Astrocyte (in vitro differentiated cells and primary cell): ENCODE measurements around the gene PARD3B. TPM values are rescaled to one million over a fixed set of nuclear protein-coding genes. Genes with fewer than 3 reads are reported as not detected.
A peak's percentile ranks its signal among the peaks of the same experiment; 100 is the strongest.

Experiments
- DNase-seq: peaks from one replicate; pipeline ENCODE4 v3.0.0-alpha.2; 2010; ENCODE audit warnings: low read depth
- FAIRE-seq: peaks from 2 replicates; lab custom pipeline; 2011; peaks lifted over from hg19 to GRCh38; lab: Jason Lieb, UNC
- H2AFZ ChIP-seq: 2 replicates; pipeline ENCODE4 v1.6.0; 2012; ENCODE audit warnings: low read depth, low read length, inconsistent platforms
- H3K27ac ChIP-seq: 2 replicates; pipeline ENCODE4 v1.5.1; 2011; ENCODE audit warnings: low read depth, low read length, inconsistent platforms
- H3K27me3 ChIP-seq: 2 replicates; pipeline ENCODE4 v1.6.0; 2011; ENCODE audit warnings: low read length, inconsistent platforms; ENCODE audit not compliant: insufficient read depth
- H3K36me3 ChIP-seq: 2 replicates; pipeline ENCODE4 v1.5.1; 2011; ENCODE audit warnings: low read length, inconsistent platforms; ENCODE audit not compliant: insufficient read depth
- H3K4me1 ChIP-seq: 2 replicates; pipeline ENCODE4 v1.5.1; 2011; ENCODE audit warnings: low read length, inconsistent platforms; ENCODE audit not compliant: insufficient read depth
- H3K4me2 ChIP-seq: 2 replicates; pipeline ENCODE4 v1.6.0; 2012; ENCODE audit warnings: low read length, inconsistent platforms
- H3K4me3 ChIP-seq: 2 replicates; pipeline ENCODE4 v1.5.1; 2011; ENCODE audit warnings: low read depth, mild to moderate bottlenecking, low read length, inconsistent platforms; ENCODE audit not compliant: insufficient read depth
- H3K79me2 ChIP-seq: 2 replicates; pipeline ENCODE4 v1.6.0; 2012; ENCODE audit warnings: mild to moderate bottlenecking, low read length, inconsistent platforms; ENCODE audit not compliant: insufficient read depth
- H3K9ac ChIP-seq: 2 replicates; pipeline ENCODE4 v1.6.0; 2012; ENCODE audit warnings: mild to moderate bottlenecking, low read length, inconsistent platforms
- H3K9me3 ChIP-seq: 2 replicates; pipeline ENCODE4 v1.5.1; 2012; ENCODE audit warnings: low read depth, mild to moderate bottlenecking, low read length, inconsistent platforms; ENCODE audit not compliant: insufficient read depth
- H4K20me1 ChIP-seq: 2 replicates; pipeline ENCODE4 v1.6.0; 2012; ENCODE audit warnings: low read length, inconsistent platforms; ENCODE audit not compliant: insufficient read depth
- H3K27ac Mint-ChIP-seq: one replicate; pipeline ENCODE4 v1.8.0; 2021; ENCODE audit warnings: mild to moderate bottlenecking, mixed read lengths; ENCODE audit not compliant: unreplicated experiment
- H3K27me3 Mint-ChIP-seq: one replicate; pipeline ENCODE4 v1.8.0; 2021; ENCODE audit warnings: low read depth, mixed read lengths; ENCODE audit not compliant: unreplicated experiment
- H3K36me3 Mint-ChIP-seq: one replicate; pipeline ENCODE4 v1.8.0; 2021; ENCODE audit warnings: low read depth, mixed read lengths; ENCODE audit not compliant: unreplicated experiment
- H3K4me1 Mint-ChIP-seq: one replicate; pipeline ENCODE4 v1.8.0; 2021; ENCODE audit warnings: low read depth, mixed read lengths; ENCODE audit not compliant: unreplicated experiment
- H3K4me3 Mint-ChIP-seq: one replicate; pipeline ENCODE4 v1.8.0; 2021; ENCODE audit warnings: mild to moderate bottlenecking, moderate library complexity, mixed read lengths; ENCODE audit not compliant: unreplicated experiment
- H3K9me3 Mint-ChIP-seq: one replicate; pipeline ENCODE4 v1.8.0; 2021; ENCODE audit warnings: mild to moderate bottlenecking, mixed read lengths; ENCODE audit not compliant: unreplicated experiment
- CTCF ChIP-seq: IDR thresholded peaks from 2 replicates; pipeline ENCODE4 v1.5.1; 2011; ENCODE audit warnings: low read depth, mild to moderate bottlenecking, inconsistent platforms, low read length, moderate library complexity; ENCODE audit not compliant: insufficient read depth
- EZH2 ChIP-seq: IDR thresholded peaks from 2 replicates; pipeline ENCODE4 v1.6.1; 2012; ENCODE audit warnings: mild to moderate bottlenecking, low read length, inconsistent platforms; ENCODE audit not compliant: insufficient read depth
- total RNA-seq: library from RNA; stranded (reverse); gene quantifications from 2 replicates; pipeline ENCODE4 v1.2.1, GENCODE V29; 2021

The PARD3B gene
- total RNA-seq, 1 donor from 2014 or later: 6.5 TPM

GRCh38 chr2:204576362-204576979 lies 31.2 kb downstream of the PARD3B start:
- Histone ChIP-seq H2AFZ (no peak overlapping the region), H3K36me3 (no peaks in the 10 kb centered on the region), H3K9ac (no peak overlapping the region), H4K20me1 (no peaks in the 10 kb centered on the region), H3K27me3 (no peaks in the 10 kb centered on the region), H3K4me2 (no peak overlapping the region), H3K4me3 (no peak overlapping the region), H3K9me3 (no peaks in the 10 kb centered on the region), H3K27ac (no peak overlapping the region), H3K4me1 (no peaks in the 10 kb centered on the region), H3K79me2 (no peaks in the 10 kb centered on the region)
- peaks cover 3% of the 10 kb centered on the region for H3K4me1 Mint-ChIP-seq
- DNase-seq (peak; percentile 5), FAIRE-seq (no peak)
- H3K9me3 Mint-ChIP-seq: no peaks in the 10 kb centered on the region
- no peak overlapping the region for H3K4me3 Mint-ChIP-seq
- no peak for TF ChIP-seq CTCF
- no peak for TF ChIP-seq EZH2
- no peaks in the 10 kb centered on the region for H3K36me3 Mint-ChIP-seq
- H3K27ac Mint-ChIP-seq: no peak overlapping the region
- no peaks in the 10 kb centered on the region for H3K27me3 Mint-ChIP-seq

GRCh38 chr2:204578928-204579598 lies 33.8 kb downstream of the PARD3B start:
- no peak overlapping the region for H2AFZ ChIP-seq
- H3K36me3 Mint-ChIP-seq: no peaks in the 10 kb centered on the region
- no peaks in the 10 kb centered on the region for H3K27me3 Mint-ChIP-seq
- no peak overlapping the region for H3K9ac ChIP-seq
- no peaks in the 10 kb centered on the region for H3K27me3 ChIP-seq
- TF ChIP-seq EZH2 (no peak), CTCF (no peak)
- no peak overlapping the region for H3K27ac ChIP-seq
- H3K36me3 ChIP-seq: no peaks in the 10 kb centered on the region
- no peaks in the 10 kb centered on the region for H3K4me1 ChIP-seq
- DNase-seq: no peak
- peaks cover 7% of the 10 kb centered on the region for H3K4me1 Mint-ChIP-seq
- H3K4me3 Mint-ChIP-seq: no peak overlapping the region
- H3K4me3 ChIP-seq: no peak overlapping the region
- H3K79me2 ChIP-seq: no peaks in the 10 kb centered on the region
- H3K9me3 ChIP-seq: no peaks in the 10 kb centered on the region
- H3K27ac Mint-ChIP-seq: no peak overlapping the region
- peaks cover 3% of the 10 kb centered on the region for H4K20me1 ChIP-seq
- peaks cover 3% of the 10 kb centered on the region for H3K9me3 Mint-ChIP-seq
- no peak for FAIRE-seq
- no peak overlapping the region for H3K4me2 ChIP-seq

- H3K27me3 Mint-ChIP-seq: no peaks in the 10 kb centered on the region
Observed at GRCh38 chr2:204581946-204582345, 36.7 kb downstream of the PARD3B start.

More at GRCh38 chr2:204581946-204582345, 36.7 kb downstream of the PARD3B start:
- no peaks in the 10 kb centered on the region for H3K4me1 ChIP-seq
- Mint-ChIP-seq H3K9me3 (peaks cover 3% of the 10 kb centered on the region), H3K36me3 (no peaks in the 10 kb centered on the region), H3K4me3 (no peak overlapping the region), H3K27ac (no peak overlapping the region), H3K4me1 (peaks cover 3% of the 10 kb centered on the region)
- H3K27ac ChIP-seq: no peak overlapping the region
- no peaks in the 10 kb centered on the region for H3K27me3 ChIP-seq
- no peak overlapping the region for H3K4me3 ChIP-seq
- H3K36me3 ChIP-seq: no peaks in the 10 kb centered on the region
- DNase-seq (no peak), FAIRE-seq (no peak)
- no peak overlapping the region for H3K9ac ChIP-seq
- peaks cover 3% of the 10 kb centered on the region for H4K20me1 ChIP-seq
- H3K9me3 ChIP-seq: no peaks in the 10 kb centered on the region
- no peak overlapping the region for H3K4me2 ChIP-seq
- H3K79me2 ChIP-seq: no peaks in the 10 kb centered on the region
- TF ChIP-seq CTCF (no peak), EZH2 (no peak)
- no peak overlapping the region for H2AFZ ChIP-seq
